Stimulated activated CD8-positive, alpha-beta memory T cell treated with anti-CD3 and anti-CD28 coated beads, Interleukin-15, amount 100 ng/mL, for 48 hours (primary cell): ENCODE measurements around the gene EPHB2.
"Not testable (repeated sequence)": the region's sequence is repeated elsewhere in the genome, so short reads cannot be mapped to it uniquely, and the experiment has no call there.

Source experiments
- DNase-seq, 2 donors: peaks; one replicate each; pipeline ENCODE4 v3.0.0-alpha.2; 2020; ENCODE audit warnings: low read depth in 2 of 2

Gene EPHB2

GRCh38 chr1:22710701-22711049, at the start of gene EPHB2:
Gene EPHB2 (plus strand): TSS chr1:22710839. CDS start chr1:22710983, 144 bp downstream.
- DNase-seq = peak in 1 of 2 donors; percentile 4

DNA sequence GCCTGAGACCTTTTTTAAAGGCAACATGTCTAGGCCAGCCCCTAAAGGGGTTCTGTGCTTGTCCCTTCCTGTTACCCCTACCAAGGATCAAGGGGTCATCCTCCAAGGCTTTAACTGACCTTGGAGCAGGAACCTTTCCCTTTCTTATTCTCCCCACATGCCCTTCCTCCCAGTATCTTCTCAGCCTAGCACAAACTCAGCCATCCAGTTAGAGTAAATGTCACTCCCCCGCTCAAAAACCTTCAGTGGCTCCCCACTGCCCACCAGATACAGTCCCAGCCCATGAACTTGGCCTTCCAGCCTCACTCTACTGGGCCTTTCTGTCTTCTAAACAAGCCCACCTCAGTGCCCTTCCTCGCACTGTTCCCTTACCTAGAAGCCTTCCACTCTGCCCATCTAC, 48.8 kb upstream of the EPHB2 start:
- DNase-seq = no peak

DNA sequence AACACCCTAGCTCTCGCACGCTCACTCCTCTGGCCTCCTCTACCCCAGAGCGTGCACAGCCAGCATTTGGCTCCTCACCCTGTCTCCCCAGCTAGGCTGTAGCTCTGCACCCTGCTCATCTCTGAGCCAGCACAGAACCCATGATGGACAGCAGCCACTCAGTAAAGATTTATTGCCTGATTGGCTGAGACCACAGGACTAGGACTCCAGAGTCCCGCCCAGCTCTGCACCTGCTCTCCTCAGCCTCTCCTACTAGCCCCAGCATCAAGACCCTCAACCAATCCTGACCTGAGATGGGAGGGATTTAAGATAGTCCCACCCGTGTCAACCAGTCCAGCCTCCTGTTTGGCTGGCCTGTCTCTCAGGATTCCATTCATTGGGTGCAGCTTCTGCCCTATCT, 48.3 kb upstream of the EPHB2 start:
- DNase-seq = no peak

DNA sequence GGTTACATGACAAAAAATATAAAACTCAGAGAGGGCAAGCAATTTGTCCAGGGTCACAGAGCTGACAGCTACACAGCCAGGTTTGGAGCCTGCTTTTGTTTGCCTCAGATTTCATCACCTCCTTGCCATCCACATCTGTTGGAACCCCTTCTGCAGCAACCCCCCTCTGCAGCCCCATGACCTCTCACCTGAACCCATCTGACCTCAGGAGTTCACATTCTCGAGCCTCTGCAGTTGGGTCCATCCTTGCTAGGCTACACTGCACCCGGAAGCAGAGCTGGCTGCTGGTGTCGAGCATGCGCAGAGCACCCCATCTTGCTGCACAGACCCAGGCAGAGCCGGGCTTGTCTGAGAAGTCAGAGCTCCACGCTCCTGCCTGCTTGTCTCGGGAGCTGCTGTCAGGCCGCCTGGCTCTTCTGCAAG, 47.6 kb upstream of the EPHB2 start:
- DNase-seq = no peak

GRCh38 chr1:22665752-22666151, 44.9 kb upstream of the EPHB2 start:
- no peak for DNase-seq

DNA sequence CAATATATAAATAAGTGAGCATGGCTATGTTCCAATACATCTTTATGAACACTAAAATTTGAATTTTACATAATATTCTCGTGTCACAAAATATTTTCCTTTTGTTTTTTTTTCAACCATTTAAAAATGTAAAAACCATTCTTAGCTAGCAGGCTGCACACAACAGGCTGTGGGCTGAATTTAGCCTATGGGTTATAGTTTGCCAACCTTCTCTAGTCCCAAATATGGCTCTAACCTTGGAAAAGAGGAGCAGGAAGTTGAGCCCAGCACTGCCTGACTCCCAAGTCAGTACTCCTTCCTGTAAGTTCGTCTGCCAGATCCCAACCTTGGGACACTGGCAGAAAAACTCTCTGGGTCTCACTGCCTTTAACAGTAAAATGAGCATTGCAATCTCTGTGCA, 44.2 kb upstream of the EPHB2 start:
- DNase-seq = no peak

DNA sequence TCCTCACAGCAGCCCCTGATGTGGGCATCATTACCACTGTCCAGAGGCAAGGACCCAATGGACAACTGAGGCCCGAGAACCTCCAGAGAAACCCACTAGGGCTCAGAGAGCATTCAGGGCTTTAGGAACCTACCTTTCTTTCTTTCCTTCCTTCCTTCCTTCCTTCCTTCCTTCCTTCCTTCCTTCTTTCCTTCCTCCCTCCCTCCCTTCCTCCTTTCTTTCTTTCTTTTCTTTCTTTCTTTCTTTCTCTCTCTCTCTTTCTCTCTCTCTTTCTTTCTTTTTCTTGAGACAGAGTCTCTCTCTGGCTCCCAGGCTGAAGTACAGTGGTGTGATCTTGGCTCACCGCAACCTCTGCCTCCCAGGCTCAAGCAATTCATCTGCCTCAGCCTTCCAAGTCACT, 41.8 kb upstream of the EPHB2 start:
- not testable (repeated sequence) for DNase-seq

GRCh38 chr1:22670352-22670975, 40.2 kb upstream of the EPHB2 start:
- no peak for DNase-seq

DNA sequence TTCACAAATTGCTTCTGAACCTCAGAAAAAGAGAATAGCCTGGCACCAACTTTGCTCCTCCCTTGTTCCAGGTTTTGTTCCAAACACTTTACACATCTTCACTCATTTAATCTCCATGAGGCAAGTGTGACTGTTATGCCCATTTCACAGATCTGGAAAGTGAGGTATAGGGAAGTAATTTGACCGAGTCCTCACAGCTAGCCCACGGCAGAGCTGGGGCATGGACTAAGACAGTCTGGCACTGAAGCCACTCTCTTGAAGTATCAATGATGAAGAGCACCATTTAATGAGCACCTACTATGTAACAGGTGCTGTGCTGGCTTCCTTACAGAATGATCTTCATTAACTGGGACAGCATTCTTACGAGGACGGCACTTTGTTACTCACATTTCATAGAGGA, 38.6 kb upstream of the EPHB2 start:
- DNase-seq = no peak

GRCh38 chr1:22673486-22674409, 36.9 kb upstream of the EPHB2 start:
- DNase-seq = peak; percentile 5 to 14

GRCh38 chr1:22674410-22674749, 36.3 kb upstream of the EPHB2 start:
- no peak for DNase-seq

DNA sequence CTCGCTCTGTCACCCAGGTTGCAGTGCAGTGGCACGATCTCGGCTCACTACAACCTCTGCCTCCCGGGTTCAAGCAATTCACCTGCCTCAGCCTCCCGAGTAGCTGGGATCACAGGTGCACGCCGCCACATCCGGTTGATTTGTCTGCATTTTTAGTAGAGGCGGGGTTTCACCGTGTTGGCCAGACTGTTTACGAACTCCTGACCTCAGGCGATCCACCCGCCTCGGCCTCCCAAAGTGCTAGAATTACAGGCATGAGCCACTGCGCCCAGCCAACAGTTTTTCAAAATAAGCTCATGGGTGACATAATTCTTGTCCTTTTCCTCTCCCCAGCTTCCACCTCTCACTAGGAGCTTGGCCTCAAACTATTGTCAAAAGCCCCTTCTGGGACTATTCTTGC, 34.5 kb upstream of the EPHB2 start:
- not testable (repeated sequence) for DNase-seq

GRCh38 chr1:22676916-22677583, 33.6 kb upstream of the EPHB2 start:
- DNase-seq = no peak

DNA sequence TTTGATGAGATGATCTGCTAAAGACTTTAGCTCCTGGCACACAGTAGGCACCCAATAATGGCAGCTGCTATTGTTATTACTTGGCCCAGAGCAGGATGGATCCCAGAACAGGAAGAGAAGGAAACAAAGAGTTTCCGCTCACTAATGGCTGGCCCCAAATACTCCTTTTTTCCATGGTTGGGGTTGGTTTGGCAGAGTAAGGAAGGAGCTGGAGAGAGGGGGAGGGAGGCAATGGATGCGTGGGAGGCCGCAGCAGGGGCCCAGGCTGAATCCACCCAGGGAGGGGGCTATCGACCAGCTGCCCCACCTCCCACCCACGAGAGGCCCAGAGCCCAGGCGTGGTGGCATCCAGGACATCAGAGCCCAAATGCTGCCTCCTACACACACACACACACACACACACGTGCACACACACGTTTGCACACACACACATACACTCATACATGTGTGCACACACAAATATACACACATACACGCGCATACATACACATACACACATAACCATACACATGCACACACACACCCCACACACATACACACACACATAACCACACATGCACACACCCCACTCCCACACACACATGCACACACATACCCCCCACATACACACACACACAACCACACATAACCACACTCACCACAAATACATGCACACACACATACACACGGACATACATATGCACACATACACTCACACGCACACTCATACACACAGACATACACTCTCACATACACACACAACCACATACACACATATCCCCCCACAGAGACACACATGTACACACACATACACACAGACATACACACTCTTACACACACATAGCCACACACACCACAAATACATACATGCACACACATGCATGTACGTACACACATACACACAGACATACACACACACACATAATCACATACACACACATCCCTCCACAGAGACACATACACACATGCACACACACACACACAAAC, 32.4 kb upstream of the EPHB2 start:
- DNase-seq = no peak

- DNase-seq = no peak
These were observed 29.9 kb upstream of the EPHB2 start for GRCh38 chr1:22680726-22681125.

- no peak for DNase-seq
These were observed 28.9 kb upstream of the EPHB2 start for GRCh38 chr1:22681556-22682276.

GRCh38 chr1:22683547-22683946, 27.1 kb upstream of the EPHB2 start:
- DNase-seq = no peak

- no peak for DNase-seq
These were observed 25.0 kb upstream of the EPHB2 start for GRCh38 chr1:22685591-22686059.

GRCh38 chr1:22687191-22687590, 23.4 kb upstream of the EPHB2 start:
- DNase-seq = no peak

GRCh38 chr1:22688466-22688865, 22.2 kb upstream of the EPHB2 start:
- DNase-seq = no peak

DNA sequence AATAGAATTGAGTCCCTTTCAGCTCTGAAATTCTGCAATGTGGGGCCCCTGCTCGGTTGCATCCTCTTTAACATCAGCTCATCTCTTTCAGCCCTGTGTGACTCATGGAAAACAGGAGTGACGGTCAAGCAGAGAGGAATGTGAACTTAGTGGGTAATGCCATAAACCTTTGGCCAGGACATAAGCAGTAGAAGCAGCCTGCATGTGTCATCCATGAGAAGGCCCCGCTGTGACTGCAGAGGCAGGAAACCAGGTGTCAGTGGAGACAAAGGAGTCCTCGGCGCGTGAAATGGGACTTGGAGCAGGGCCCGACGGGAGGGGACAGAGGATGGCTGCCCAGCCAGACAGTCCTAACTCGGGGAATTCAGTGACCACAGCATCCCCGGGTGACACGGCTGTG, 21.1 kb upstream of the EPHB2 start:
- DNase-seq = no peak
